MCF 10A (cell line): ENCODE results near the gene FRY. TPM values are rescaled to one million over a fixed set of nuclear protein-coding genes. Genes with fewer than 3 reads are reported as not detected.

Experiments
- BruUV-seq: library from RNA; stranded (reverse); fragments of 400-500 nt; replicated peaks from 2 replicates; lab custom pipeline; 2021; lab: Mats Ljungman, UMichigan
- CTCF ChIA-PET: fragments of 300-600 bp; sonication (Branson Sonifier 250); formaldehyde crosslinking; extraction: SDS; loops from one replicate; lab custom pipeline; 2021; ENCODE audit warnings: antibody characterized with exemption, inconsistent platforms; lab: Yijun Ruan, JAX
- POLR2A ChIA-PET: fragments of 300-600, 350-650 bp; sonication (Branson Sonifier 250); formaldehyde crosslinking; extraction: SDS; loops from one replicate; lab custom pipeline; 2020; ENCODE audit warnings: antibody characterized with exemption, inconsistent platforms; lab: Yijun Ruan, JAX
- DNase-seq: peaks from one replicate; pipeline ENCODE4 v3.0.0-alpha.2; 2018; ENCODE audit not compliant: unreplicated experiment
- H3K27ac Mint-ChIP-seq: one replicate; pipeline ENCODE4 v1.8.0; 2022; ENCODE audit warnings: mild to moderate bottlenecking, low read depth, mixed read lengths; ENCODE audit not compliant: unreplicated experiment
- H3K27me3 Mint-ChIP-seq: one replicate; pipeline ENCODE4 v1.8.0; 2022; ENCODE audit warnings: mixed read lengths; ENCODE audit not compliant: insufficient read depth, unreplicated experiment
- H3K36me3 Mint-ChIP-seq: one replicate; pipeline ENCODE4 v1.8.0; 2022; ENCODE audit warnings: mild to moderate bottlenecking, moderate library complexity, mixed read lengths; ENCODE audit not compliant: insufficient read depth, unreplicated experiment
- H3K4me1 Mint-ChIP-seq: one replicate; pipeline ENCODE4 v1.8.0; 2022; ENCODE audit warnings: mixed read lengths; ENCODE audit not compliant: insufficient read depth, unreplicated experiment
- H3K4me3 Mint-ChIP-seq: one replicate; pipeline ENCODE4 v1.8.0; 2022; ENCODE audit warnings: mild to moderate bottlenecking, moderate library complexity, mixed read lengths; ENCODE audit not compliant: unreplicated experiment
- H3K9me3 Mint-ChIP-seq: one replicate; pipeline ENCODE4 v1.8.0; 2022; ENCODE audit warnings: mixed read lengths; ENCODE audit not compliant: unreplicated experiment
- intact Hi-C: fragments of 100-400 bp; cut with micrococcal nuclease; formaldehyde crosslinking; loops from 2 replicates; pipeline ENCODE4 v1.14.1; 2022
- total RNA-seq: library from RNA; stranded (reverse); gene quantifications from 2 replicates; pipeline ENCODE4 v1.2.3, GENCODE V29; 2022
- TF ChIP-seq, protein P1 (sequence below): fragments of 200-600 bp; IDR thresholded peaks from one replicate; pipeline ENCODE4 v1.8.0; 2022; ENCODE audit warnings: antibody characterized with exemption, mild to moderate bottlenecking; ENCODE audit not compliant: unreplicated experiment

The FRY gene
- total RNA-seq, 1 experiment from 2014 or later: 8.9 TPM

DNA sequence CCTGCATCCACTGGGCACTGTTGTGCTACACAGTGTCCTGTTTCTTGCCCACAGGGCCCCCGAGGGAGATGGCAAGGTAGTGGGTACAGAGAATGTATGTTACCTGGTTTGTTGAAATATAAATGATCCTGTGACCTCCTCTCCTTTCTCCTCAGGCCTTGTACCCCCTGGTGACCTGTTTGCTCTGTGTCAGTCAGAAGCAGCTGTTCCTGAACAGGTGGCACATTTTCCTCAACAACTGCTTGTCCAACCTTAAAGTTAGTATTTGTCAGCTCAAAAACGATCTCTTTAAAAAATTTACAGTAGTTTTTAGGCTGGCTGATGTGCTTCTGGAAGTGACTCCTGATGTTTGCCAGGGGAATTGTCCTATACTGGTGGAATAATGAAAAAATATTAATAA is 105.1 kb downstream of the FRY start:
- ChIA-PET POLR2A (interaction anchor here (0.5 to 1.0 kb wide), 2 partner anchors 12 to 139 kb away, joined by 3 read pairs; no protein-coding TSS in a partner anchor), CTCF (interaction anchor here (1.2 to 2.8 kb wide), 2 partner anchors 28 to 227 kb away, joined by 7 to 8 read pairs; no protein-coding TSS in a partner anchor)
- H3K9me3 Mint-ChIP-seq: no peaks in the 10 kb centered on the region
- TF ChIP-seq, protein P1, sequence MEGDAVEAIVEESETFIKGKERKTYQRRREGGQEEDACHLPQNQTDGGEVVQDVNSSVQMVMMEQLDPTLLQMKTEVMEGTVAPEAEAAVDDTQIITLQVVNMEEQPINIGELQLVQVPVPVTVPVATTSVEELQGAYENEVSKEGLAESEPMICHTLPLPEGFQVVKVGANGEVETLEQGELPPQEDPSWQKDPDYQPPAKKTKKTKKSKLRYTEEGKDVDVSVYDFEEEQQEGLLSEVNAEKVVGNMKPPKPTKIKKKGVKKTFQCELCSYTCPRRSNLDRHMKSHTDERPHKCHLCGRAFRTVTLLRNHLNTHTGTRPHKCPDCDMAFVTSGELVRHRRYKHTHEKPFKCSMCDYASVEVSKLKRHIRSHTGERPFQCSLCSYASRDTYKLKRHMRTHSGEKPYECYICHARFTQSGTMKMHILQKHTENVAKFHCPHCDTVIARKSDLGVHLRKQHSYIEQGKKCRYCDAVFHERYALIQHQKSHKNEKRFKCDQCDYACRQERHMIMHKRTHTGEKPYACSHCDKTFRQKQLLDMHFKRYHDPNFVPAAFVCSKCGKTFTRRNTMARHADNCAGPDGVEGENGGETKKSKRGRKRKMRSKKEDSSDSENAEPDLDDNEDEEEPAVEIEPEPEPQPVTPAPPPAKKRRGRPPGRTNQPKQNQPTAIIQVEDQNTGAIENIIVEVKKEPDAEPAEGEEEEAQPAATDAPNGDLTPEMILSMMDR: no peak
- BruUV-seq: no TSS peak
- intact Hi-C loops: no loop called here
- no peaks in the 10 kb centered on the region for H3K36me3 Mint-ChIP-seq
- peaks cover 12% of the 10 kb centered on the region for H3K4me1 Mint-ChIP-seq
- no peak overlapping the region for H3K4me3 Mint-ChIP-seq
- no peak overlapping the region for H3K27ac Mint-ChIP-seq
- H3K27me3 Mint-ChIP-seq: no peaks in the 10 kb centered on the region
- no peak for DNase-seq

DNA sequence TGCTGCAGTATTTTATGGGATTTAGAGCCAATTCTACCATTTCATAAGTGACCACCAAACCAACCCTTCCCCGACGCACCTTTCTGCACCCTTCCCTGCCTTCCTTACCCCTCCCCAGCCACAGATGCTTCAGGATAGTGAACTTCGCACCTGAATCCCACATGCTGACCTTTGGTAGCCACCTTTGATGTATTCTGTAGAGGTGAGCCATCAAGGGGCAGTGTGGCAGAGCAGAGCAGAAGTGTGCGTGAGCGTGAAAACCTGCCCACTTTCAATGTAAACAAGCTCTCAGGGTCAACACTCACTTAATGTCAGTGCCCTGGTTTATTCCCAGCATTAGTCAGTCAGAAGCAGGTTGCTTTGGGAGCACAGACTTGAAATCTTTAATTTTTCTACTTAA is 107.7 kb downstream of the FRY start:
- no peaks in the 10 kb centered on the region for H3K36me3 Mint-ChIP-seq
- TF ChIP-seq, protein P1: no peak
- no peak overlapping the region for H3K4me3 Mint-ChIP-seq
- no TSS peak for BruUV-seq
- no peaks in the 10 kb centered on the region for H3K9me3 Mint-ChIP-seq
- H3K27me3 Mint-ChIP-seq: no peaks in the 10 kb centered on the region
- intact Hi-C loops: no loop called here
- H3K27ac Mint-ChIP-seq: no peak overlapping the region
- POLR2A ChIA-PET: no interaction called here
- peaks cover 15% of the 10 kb centered on the region for H3K4me1 Mint-ChIP-seq
- CTCF ChIA-PET: interaction anchor here (2.8 kb wide), 1 partner anchor 25 kb away, joined by 8 read pairs; no protein-coding TSS in a partner anchor
- DNase-seq: no peak

DNA sequence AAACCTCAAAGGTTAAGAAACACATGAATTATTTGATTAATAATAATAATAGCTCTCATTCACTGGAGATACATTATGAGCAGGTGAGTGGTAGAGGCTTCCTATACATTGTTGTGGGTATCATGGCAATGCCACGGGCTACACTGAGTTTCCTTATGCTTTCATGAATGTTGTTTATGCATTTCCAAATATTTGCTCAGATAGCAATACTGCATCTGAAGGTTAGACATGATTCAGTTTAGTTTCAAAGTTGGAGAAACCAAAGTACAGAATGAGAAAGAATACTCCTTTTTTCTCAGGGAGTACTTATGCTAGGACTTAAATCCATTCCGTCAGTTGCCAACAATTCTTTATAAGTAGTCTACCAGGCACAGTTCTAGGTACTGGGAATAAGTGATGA is 108.5 kb downstream of the FRY start:
- peaks cover 7% of the 10 kb centered on the region for H3K4me1 Mint-ChIP-seq
- no peaks in the 10 kb centered on the region for H3K9me3 Mint-ChIP-seq
- POLR2A ChIA-PET: interaction anchor here (0.9 kb wide), 1 partner anchor 15 kb away, joined by 3 read pairs; no protein-coding TSS in a partner anchor
- CTCF ChIA-PET: interaction anchor here (0.7 kb wide), 1 partner anchor 123 kb away, joined by 3 read pairs; no protein-coding TSS in a partner anchor
- H3K27me3 Mint-ChIP-seq: no peaks in the 10 kb centered on the region
- no peak overlapping the region for H3K4me3 Mint-ChIP-seq
- TF ChIP-seq, protein P1: no peak
- intact Hi-C loops: no loop called here
- H3K36me3 Mint-ChIP-seq: no peaks in the 10 kb centered on the region
- H3K27ac Mint-ChIP-seq: no peak overlapping the region
- no peak for DNase-seq
- no TSS peak for BruUV-seq

DNA sequence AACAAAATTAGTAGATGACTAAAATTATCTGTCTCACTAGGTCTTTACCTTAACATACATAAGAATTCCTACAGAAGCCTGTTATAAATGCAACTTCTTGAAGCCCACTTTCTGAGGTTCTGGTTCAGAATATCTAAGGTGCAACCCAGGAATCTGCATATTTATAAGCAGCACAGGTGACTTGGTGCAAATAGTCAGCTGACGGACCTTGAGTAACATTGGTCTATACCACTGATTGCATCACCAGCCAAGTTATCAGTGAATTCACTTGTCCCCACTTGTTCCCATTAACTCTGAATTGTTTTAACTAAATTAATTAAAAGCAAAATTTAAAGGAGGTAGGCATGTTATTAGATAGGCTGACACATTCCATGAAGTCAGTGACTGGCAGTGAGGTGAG is 109.9 kb downstream of the FRY start:
- CTCF ChIA-PET: no interaction called here
- TF ChIP-seq, protein P1: no peak
- Mint-ChIP-seq H3K27ac (no peak overlapping the region), H3K36me3 (no peaks in the 10 kb centered on the region), H3K27me3 (no peaks in the 10 kb centered on the region), H3K4me1 (peaks cover 7% of the 10 kb centered on the region), H3K9me3 (no peaks in the 10 kb centered on the region), H3K4me3 (no peak overlapping the region)
- POLR2A ChIA-PET: no interaction called here
- intact Hi-C loops: no loop called here
- no peak for DNase-seq
- no TSS peak for BruUV-seq
